NCI-H1048 (cell line): ENCODE measurements around the gene EXOSC3.

Experiments
- DNase-seq: peaks from one replicate; lab custom pipeline; 2025; lab: John Stamatoyannopoulos, UW

The EXOSC3 gene

GRCh38 chr9:37732086-37732741, 52.6 kb downstream of the EXOSC3 start:
- no peak for DNase-seq

GRCh38 chr9:37730839-37731238, 54.0 kb downstream of the EXOSC3 start:
- no peak for DNase-seq

- DNase-seq: no peak
These were observed 54.6 kb downstream of the EXOSC3 start for GRCh38 chr9:37730256-37730655.
